ENCODE measurements around the gene ALDH4A1.

ALDH4A1 gene

DNA sequence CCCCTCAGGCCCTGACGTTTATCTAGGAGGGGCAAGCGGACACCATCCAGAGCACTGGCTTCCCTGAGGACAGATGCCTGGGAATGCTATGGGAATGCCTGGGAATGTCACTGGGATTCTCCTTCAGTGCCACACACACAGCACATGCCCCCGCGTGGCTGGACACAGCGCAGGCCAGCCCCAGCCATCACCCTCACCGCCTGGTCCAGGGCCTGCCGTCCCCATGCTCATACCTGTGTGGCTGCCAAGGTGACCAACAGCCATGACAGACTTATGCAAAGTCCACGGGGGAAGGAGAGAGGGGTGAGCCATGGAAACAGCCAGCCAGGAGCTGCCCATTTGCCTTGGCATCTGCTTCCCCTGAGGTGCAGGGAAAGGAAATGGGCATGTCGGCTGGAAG, 37.2 kb downstream of the ALDH4A1 start:
- Histone ChIP-seq H3K27me3 (no peaks in the 10 kb centered on the region; a peak in 2 of 22 replicates), H3K27ac (no peak overlapping the region), H3K4me2 (peak overlapping the region in 8 of 11 experiments; percentile 35 to 70 (median 54); a peak in 16 of 22 replicates), H3K9ac (peak overlapping the region in 2 of 11 experiments; percentile 18 to 22; a peak in 1 of 22 replicates), H3K4me3 (no peak overlapping the region), H4K20me1 (peaks cover 0 to 6% (median 0%) of the 10 kb centered on the region in 11 experiments; a peak in 1 of 22 replicates), H3K36me3 (no peaks in the 10 kb centered on the region), H3K4me1 (peaks cover 0 to 53% (median 34%) of the 10 kb centered on the region in 10 experiments; a peak in 17 of 20 replicates), H3K9me3 (replicated peaks in 1 of 11) (no peaks in the 10 kb centered on the region)
- no peak for TF ChIP-seq Cebpa-rat (IDR thresholded peaks at IDR 0.05)

DNA sequence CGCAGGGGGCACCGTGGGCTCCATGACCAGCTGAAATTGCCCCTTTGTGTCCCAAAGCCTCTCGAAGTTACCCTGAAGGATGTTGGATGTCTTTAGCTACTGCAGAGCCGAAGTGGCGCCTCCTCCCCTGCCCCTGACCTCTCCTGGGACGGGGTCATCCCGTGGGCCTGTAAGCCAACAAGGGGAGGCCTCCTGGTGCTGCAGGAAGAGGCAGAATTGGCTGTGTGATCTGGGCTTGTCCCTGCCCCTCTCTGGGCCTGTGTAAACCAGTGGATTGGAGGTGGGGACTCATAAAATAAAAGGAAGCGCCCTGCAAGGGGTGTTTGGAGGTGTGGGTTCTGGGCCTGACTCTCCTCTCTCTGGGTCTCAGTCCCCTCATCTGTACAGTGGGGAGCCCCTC, 40.8 kb downstream of the ALDH4A1 start:
- no peak for TF ChIP-seq Cebpa-rat (IDR thresholded peaks at IDR 0.05)
- peak overlapping the region in 6 of 11 experiments; percentile 41 to 57 (median 48); a peak in 11 of 22 replicates for H3K4me2 ChIP-seq
- H3K4me3 ChIP-seq: no peak overlapping the region
- H4K20me1 ChIP-seq: no peaks in the 10 kb centered on the region; a peak in 1 of 22 replicates
- H3K36me3 ChIP-seq: no peaks in the 10 kb centered on the region
- H3K9me3 ChIP-seq (replicated peaks in 1 of 11): no peaks in the 10 kb centered on the region
- no peaks in the 10 kb centered on the region; a peak in 2 of 22 replicates for H3K27me3 ChIP-seq
- H3K4me1 ChIP-seq: peaks cover 0 to 35% (median 21%) of the 10 kb centered on the region in 10 experiments; a peak in 14 of 20 replicates
- no peak overlapping the region for H3K27ac ChIP-seq
- no peak overlapping the region for H3K9ac ChIP-seq

DNA sequence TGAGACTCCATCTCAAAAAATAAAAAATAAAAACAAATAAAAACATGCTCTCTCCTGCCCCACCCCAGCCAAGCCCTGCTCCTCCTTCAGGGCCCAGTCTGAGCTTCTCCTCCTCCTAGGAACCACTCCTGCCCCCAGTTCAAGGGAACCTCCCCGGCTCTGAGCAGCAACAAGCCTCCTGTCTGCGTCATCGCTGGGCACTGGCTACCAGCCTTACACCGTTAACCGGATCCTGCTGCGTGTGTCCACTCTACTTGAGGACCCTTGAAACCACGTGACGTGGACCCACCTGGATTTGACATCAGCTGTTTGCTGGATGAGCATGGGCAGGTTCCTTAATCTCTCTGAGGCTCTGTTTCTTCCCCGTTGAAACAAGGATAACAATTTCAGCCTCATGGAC, 41.3 kb downstream of the ALDH4A1 start:
- no peak for TF ChIP-seq Cebpa-rat (IDR thresholded peaks at IDR 0.05)
- no peaks in the 10 kb centered on the region for H3K36me3 ChIP-seq
- peaks cover 0 to 35% (median 21%) of the 10 kb centered on the region in 10 experiments; a peak in 14 of 20 replicates for H3K4me1 ChIP-seq
- H4K20me1 ChIP-seq: no peaks in the 10 kb centered on the region; a peak in 1 of 22 replicates
- no peak overlapping the region for H3K27ac ChIP-seq
- no peak overlapping the region for H3K9ac ChIP-seq
- no peaks in the 10 kb centered on the region for H3K9me3 ChIP-seq (replicated peaks in 1 of 11)
- H3K4me3 ChIP-seq: no peak overlapping the region
- 0 out of 22 replicates have a peak overlapping the region, but pooled peaks of 1 of the 11 experiments have one; percentile 49 for H3K4me2 ChIP-seq
- H3K27me3 ChIP-seq: no peaks in the 10 kb centered on the region; a peak in 2 of 22 replicates

DNA sequence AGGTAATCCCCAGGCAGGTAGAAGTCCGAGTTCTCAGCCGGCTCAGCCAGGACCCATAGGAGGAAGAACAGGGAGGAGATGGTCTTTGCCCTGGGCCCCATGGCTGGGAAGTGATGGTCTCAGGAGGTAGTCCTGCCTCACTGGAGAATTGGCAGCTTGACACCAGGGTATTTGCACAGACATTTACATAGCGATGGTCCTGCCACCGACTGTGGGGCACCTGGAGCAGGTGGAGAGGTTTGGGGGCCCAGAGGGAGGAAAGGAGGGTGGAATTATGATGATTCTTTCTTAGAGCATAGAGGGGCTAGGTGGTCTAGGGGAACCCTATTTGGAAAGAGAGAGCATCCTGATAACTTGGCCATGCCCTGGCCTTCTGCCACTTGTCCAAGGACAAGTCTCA, 42.8 kb downstream of the ALDH4A1 start, which contains the start of gene TAS1R2:
Gene TAS1R2, minus strand, starts transcription at position 101 of the 400 bp plus-strand sequence. Its CDS starts 0 bp downstream, at position 101.
- no peak within 1 kb of the TSS for H3K9ac ChIP-seq
- no peaks in the 10 kb centered on the region; a peak in 1 of 22 replicates for H4K20me1 ChIP-seq
- no peaks in the 10 kb centered on the region for H3K9me3 ChIP-seq (replicated peaks in 1 of 11)
- H3K27ac ChIP-seq: no peak within 1 kb of the TSS
- H3K36me3 ChIP-seq: no peaks in the 10 kb centered on the region
- H3K4me1 ChIP-seq: peaks cover 0 to 23% (median 11%) of the 10 kb centered on the region in 10 experiments; a peak in 11 of 20 replicates
- no peak for TF ChIP-seq Cebpa-rat (IDR thresholded peaks at IDR 0.05)
- H3K4me2 ChIP-seq: no peak within 1 kb of the TSS
- H3K4me3 ChIP-seq: no peak within 1 kb of the TSS
- no peaks in the 10 kb centered on the region; a peak in 2 of 22 replicates for H3K27me3 ChIP-seq

GRCh38 chr1:18858070-18858688, 44.2 kb downstream of the ALDH4A1 start:
- H4K20me1 ChIP-seq: no peaks in the 10 kb centered on the region
- no peak overlapping the region for H3K4me3 ChIP-seq
- H3K27me3 ChIP-seq: no peaks in the 10 kb centered on the region; a peak in 2 of 22 replicates
- no peaks in the 10 kb centered on the region for H3K36me3 ChIP-seq
- no peak overlapping the region for H3K9ac ChIP-seq
- no peak for TF ChIP-seq Cebpa-rat (IDR thresholded peaks at IDR 0.05)
- H3K9me3 ChIP-seq (replicated peaks in 1 of 11): no peaks in the 10 kb centered on the region
- H3K27ac ChIP-seq: no peak overlapping the region
- peaks cover 0 to 18% (median 11%) of the 10 kb centered on the region in 10 experiments; a peak in 11 of 20 replicates for H3K4me1 ChIP-seq
- no peak overlapping the region for H3K4me2 ChIP-seq

GRCh38 chr1:18856435-18856834, 45.9 kb downstream of the ALDH4A1 start:
- H4K20me1 ChIP-seq: no peaks in the 10 kb centered on the region
- no peaks in the 10 kb centered on the region; a peak in 1 of 22 replicates for H3K27me3 ChIP-seq
- no peak overlapping the region for H3K4me2 ChIP-seq

DNA sequence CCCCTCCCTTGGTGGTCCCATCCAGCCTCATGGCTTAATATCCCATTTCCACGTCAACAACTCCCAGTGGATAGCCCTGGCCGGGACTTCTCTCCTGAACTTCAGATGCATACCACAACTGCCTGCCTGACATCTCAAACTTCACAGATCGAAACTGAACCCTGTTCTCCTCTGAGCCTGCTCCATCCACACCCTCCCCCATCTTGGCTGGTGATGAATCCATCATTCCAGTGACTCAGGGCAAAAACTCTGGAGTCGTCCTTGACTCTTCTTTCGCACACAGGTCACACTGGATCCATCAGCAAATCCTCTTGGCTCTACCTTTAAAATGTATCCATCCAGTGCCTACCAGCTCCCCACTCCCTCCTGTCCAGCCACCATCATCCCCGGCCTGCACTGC, 46.8 kb downstream of the ALDH4A1 start:
- H3K27me3 ChIP-seq: no peaks in the 10 kb centered on the region
- H3K4me3 ChIP-seq: no peak overlapping the region
- no peak overlapping the region for H3K4me2 ChIP-seq
- no peak for TF ChIP-seq Cebpa-rat (IDR thresholded peaks at IDR 0.05)
- H3K9ac ChIP-seq: no peak overlapping the region
- H4K20me1 ChIP-seq: no peaks in the 10 kb centered on the region
- H3K9me3 ChIP-seq (replicated peaks in 1 of 11): no peaks in the 10 kb centered on the region
- H3K27ac ChIP-seq: no peak overlapping the region
- peaks cover 0 to 6% (median 0%) of the 10 kb centered on the region in 10 experiments; a peak in 1 of 20 replicates for H3K4me1 ChIP-seq
- H3K36me3 ChIP-seq: no peaks in the 10 kb centered on the region

More at GRCh38 chr1:18856435-18856834, 45.9 kb downstream of the ALDH4A1 start:
- Histone ChIP-seq H3K27ac (no peak overlapping the region), H3K9me3 (replicated peaks in 1 of 11) (no peaks in the 10 kb centered on the region), H3K9ac (no peak overlapping the region), H3K36me3 (no peaks in the 10 kb centered on the region), H3K4me3 (no peak overlapping the region), H3K4me1 (peaks cover 0 to 6% (median 0%) of the 10 kb centered on the region in 10 experiments; a peak in 2 of 20 replicates)
- no peak for TF ChIP-seq Cebpa-rat (IDR thresholded peaks at IDR 0.05)

- Histone ChIP-seq H3K4me2 (no peak overlapping the region), H3K9ac (no peak overlapping the region)
Measured at GRCh38 chr1:18854331-18855025, 47.9 kb downstream of the ALDH4A1 start.

DNA sequence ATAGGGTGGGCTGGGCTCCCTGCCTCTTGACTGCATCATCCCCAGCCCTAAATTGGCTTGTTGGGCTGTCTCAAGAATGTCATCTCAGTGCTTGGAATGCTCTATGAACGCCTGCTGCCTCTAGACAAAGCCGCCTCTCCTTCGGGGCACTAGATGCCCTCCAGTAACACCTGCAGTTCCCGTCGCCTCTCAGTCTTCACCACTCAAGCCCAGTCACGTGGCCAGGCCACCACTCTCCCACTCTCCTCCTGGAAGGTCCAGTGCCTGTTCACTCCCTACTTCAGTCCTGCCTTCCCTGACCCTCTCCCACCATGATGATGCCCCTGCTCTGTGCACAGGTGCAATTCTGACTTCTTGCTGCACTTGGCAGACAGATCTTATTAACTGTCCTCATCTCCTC, 49.9 kb downstream of the ALDH4A1 start:
- Histone ChIP-seq H3K4me1 (peaks cover 0 to 3% (median 0%) of the 10 kb centered on the region in 10 experiments; a peak in 1 of 20 replicates), H3K36me3 (no peaks in the 10 kb centered on the region), H3K27ac (no peak overlapping the region), H3K4me2 (no peak overlapping the region), H4K20me1 (no peaks in the 10 kb centered on the region), H3K4me3 (no peak overlapping the region), H3K9me3 (replicated peaks in 1 of 11) (peaks cover 0 to 10% (median 0%) of the 10 kb centered on the region in 11 experiments; a peak in 5 of 22 replicates), H3K27me3 (no peaks in the 10 kb centered on the region), H3K9ac (no peak overlapping the region)
- TF ChIP-seq Cebpa-rat (IDR thresholded peaks at IDR 0.05): no peak

More at GRCh38 chr1:18854331-18855025, 47.9 kb downstream of the ALDH4A1 start:
- H3K4me3 ChIP-seq: no peak overlapping the region
- no peak for TF ChIP-seq Cebpa-rat (IDR thresholded peaks at IDR 0.05)
- no peaks in the 10 kb centered on the region for H3K9me3 ChIP-seq (replicated peaks in 1 of 11)
- no peaks in the 10 kb centered on the region for H3K36me3 ChIP-seq
- H3K27ac ChIP-seq: no peak overlapping the region
- no peaks in the 10 kb centered on the region for H4K20me1 ChIP-seq
- H3K27me3 ChIP-seq: no peaks in the 10 kb centered on the region
- peaks cover 0 to 6% (median 0%) of the 10 kb centered on the region in 10 experiments; a peak in 1 of 20 replicates for H3K4me1 ChIP-seq

All from BLaER1 treated with 17β-estradiol and CSF1 and Interleukin-3, amounts not matched to agents 10 nM and 100 nM (cell line).